Suppressor macrophage treated with lipopolysaccharide for 1 hour (primary cell): ENCODE measurements around the gene AOC1.
"Not testable (repeated sequence)": the region's sequence is repeated elsewhere in the genome, so short reads cannot be mapped to it uniquely, and the experiment has no call there.

Experiments
- DNase-seq, 3 donors: peaks; one replicate each; pipeline ENCODE4 v3.0.0-alpha.2; 2020 to 2022

The AOC1 gene

DNA sequence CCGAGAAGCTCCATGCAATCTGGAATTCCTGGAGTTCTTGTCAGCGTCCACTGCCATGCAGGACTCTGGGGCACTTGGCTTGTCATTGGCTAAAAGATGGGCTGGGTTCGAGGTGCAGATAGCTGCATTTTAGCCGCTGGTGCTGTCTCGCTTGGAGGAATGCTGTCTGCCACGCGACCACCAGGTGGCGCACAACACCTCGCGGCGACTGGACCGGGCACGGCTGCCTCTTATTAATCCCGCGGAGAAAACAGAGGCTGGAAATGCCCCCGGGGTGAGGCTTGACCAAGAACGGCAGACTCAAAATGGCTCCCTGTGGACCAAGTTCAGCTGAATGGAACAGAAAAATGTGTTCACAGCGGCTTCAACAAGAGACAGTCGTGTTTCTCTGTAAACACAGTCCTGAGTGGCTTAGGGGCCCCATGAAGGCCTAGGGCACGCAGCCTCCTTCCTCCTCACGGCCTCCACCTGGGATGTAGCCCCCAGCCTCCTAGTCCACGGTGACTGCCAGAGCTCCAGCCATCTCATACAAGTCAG is 46.2 kb downstream of the AOC1 start:
- peak; percentile 71 to 88 (median 84) for DNase-seq

DNA sequence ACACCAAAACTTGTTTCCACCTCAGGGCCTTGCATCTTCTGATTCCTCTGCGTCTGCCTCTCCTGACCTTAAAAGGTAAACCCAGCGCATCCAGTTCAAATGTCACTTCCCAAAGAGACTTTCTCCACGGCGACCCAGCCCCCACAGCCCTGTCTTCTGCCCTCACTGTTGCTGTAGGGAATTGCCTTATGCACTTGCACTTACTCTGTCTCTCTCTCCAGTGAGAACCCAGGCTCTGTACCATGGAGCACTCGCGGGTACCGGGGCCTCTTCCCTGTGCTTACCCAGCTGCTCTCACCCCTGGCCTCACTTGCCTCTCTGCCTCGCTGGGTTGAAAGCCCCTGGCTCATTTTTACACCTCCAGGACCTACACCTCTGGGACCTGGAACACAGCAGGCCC is 48.4 kb downstream of the AOC1 start:
- no peak for DNase-seq

DNA sequence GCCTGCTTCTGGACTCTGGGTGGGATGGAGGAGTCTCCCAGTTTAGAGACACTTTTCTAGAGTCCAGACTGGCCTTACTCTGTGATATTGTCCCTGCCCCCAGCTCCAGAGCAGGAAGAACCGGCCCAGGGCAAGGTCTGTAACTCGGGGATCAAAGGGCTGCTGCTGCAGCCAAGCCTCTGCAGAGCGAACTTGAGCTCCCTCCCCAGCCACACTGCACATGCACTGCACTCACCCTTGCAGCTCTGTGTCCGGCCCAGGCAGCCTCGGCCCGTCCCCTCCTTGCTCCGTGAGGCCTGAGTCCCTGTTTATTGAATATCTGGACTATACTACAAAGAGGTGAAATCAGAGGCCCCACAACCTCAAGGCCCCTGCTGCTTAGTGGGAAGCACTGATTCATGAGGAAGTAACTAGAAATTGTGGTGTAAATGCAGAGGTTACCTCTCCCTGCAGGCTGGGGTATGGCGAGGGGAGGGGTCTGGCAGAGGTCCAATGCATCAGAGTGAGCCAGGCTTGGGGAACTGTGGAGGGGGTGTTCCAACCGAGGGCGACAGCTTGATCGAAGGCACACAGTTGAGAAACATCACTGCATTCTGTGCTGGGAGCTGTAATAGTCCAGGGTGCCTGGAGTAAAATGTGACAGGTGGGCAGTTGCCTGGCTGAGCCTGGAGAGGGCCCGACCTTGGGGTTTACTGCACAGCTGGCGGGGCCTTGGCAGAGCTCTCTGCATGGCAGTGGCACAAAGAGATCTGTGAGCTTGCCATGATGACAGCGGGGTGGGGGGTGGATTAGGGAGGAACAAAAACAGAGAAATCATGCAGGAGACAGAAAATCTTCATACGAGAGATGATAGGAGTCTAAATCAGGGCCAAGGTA is 49.1 kb downstream of the AOC1 start:
- DNase-seq: no peak

DNA sequence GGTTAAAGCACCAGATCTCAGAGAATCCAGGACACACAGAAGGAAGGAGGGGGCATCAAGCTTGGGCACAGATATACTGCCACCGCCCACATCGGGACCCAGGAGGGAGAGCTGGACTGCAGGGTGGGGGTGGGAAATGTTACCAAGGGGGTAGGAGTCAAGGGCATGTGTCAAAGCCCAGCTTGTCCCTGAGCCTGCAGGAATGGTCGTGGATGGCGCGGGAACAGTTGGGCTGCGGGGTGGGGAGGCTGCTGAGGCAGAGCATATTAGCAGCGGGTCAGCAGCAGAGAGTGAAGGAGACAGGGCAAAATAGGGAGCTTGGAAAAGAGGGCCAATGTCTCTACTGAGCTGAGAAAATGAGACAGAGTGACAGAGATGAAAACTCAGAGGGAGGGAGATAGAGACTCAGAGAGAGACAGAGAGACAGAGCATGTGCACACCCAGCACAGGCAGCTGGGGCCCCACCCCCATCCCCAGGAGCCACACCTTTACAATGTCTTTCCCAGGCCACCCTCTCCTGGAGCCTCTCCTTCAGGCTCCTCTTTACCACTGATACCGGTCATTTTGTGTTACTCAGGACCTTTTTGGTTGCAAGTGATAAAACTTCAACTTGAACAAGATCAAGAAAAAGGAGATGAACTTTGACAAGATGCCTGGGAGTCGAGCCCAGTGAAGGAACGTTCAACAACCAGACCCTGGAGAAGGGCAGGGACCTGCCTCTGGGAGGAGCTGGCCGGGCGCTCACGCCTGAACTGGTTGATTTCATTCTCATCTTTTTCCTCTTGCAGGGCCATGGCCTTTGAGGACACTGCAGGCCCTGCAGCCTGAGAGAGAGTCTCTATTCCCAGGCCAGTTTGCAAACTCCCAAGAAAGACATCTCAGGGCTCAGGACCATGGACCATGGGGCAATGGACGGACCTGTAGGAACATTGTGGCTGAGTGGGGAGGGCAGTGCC is 50.0 kb downstream of the AOC1 start:
- DNase-seq: no peak

GRCh38 chr7:150903606-150904005 is 51.3 kb downstream of the AOC1 start:
- peak; percentile 50 to 66 (median 55) for DNase-seq

- peak in 2 of 3 donors; percentile 37 to 48 for DNase-seq
Measured at GRCh38 chr7:150904011-150904909, 51.9 kb downstream of the AOC1 start.

DNA sequence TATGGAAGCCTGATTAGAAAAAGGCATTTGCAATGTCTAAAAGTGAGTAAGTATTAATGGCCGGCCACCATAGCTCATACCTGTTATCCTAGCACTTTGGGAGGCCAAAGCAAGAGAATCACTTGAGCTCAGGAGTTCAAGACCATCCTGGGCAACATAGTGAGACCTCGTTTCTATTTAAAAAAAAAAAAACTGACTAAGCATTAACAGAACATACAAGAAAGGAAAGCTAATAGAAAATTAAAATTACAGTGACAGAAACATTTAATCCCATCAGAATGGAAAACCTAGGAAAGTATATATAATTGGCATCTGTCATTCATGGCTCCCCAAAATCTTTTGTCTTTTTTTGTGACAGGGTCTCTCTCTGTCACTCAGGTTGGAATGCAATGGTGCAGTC is 55.9 kb downstream of the AOC1 start:
- DNase-seq: no peak

- no peak for DNase-seq
Measured at GRCh38 chr7:150909200-150909995, 57.1 kb downstream of the AOC1 start.

GRCh38 chr7:150910305-150910995 is 58.1 kb downstream of the AOC1 start:
- not testable (repeated sequence) for DNase-seq

DNA sequence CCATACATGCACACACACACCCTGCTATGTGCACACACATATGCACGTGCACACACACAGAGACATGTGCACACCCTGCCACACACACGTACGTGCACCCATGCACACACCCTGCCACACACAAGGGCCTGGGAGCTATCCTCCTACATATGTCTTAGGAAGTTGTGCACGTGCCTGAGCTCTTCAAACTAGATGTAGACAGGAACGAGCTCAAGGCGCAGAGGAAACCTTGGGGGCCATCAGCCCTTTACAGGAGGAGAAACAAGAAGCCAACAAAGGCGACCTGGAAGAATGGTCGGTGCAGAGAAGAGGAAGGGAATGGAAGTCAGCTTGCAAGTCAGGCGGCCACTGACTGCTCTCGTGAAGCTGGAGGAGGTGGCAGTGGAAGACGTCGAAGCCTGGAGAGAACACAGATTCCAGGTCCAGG is 58.7 kb downstream of the AOC1 start:
- DNase-seq: no peak
